Smooth muscle cell (in vitro differentiated cells): Measurements from ENCODE around the gene SCFD2. TPM values are rescaled to one million over a fixed set of nuclear protein-coding genes. Genes with fewer than 3 reads are reported as not detected.

Experiments used
- DNase-seq: peaks from one replicate; lab custom pipeline; 2025; ENCODE audit not compliant: unreplicated experiment; lab: John Stamatoyannopoulos, UW
- H2AFZ ChIP-seq: fragments of 200-600 bp; sonication (generic); 2 replicates; pipeline ENCODE4 v1.6.0; 2016; ENCODE audit warnings: antibody characterized with exemption, low read depth, mild to moderate bottlenecking
- H3F3A ChIP-seq: fragments of 200-600 bp; sonication (generic); 2 replicates; pipeline ENCODE4 v1.6.0; 2017; ENCODE audit warnings: antibody characterized with exemption, low read depth
- H3K27ac ChIP-seq: fragments of 200-600 bp; sonication (generic); 2 replicates; pipeline ENCODE4 v1.5.1; 2016; ENCODE audit warnings: low read depth, mild to moderate bottlenecking
- H3K27me3 ChIP-seq: fragments of 200-600 bp; sonication (generic); 2 replicates; pipeline ENCODE4 v1.6.1; 2016; ENCODE audit warnings: low read depth, mild to moderate bottlenecking
- H3K36me3 ChIP-seq: fragments of 200-600 bp; sonication (generic); 2 replicates; pipeline ENCODE4 v1.5.1; 2016; ENCODE audit warnings: low read depth
- H3K4me1 ChIP-seq: fragments of 200-600 bp; sonication (generic); 2 replicates; pipeline ENCODE4 v1.5.1; 2016; ENCODE audit warnings: low read depth
- H3K4me2 ChIP-seq: fragments of 200-600 bp; sonication (generic); 2 replicates; pipeline ENCODE4 v1.6.0; 2016; ENCODE audit warnings: mild to moderate bottlenecking
- H3K4me3 ChIP-seq: fragments of 200-600 bp; sonication (generic); 2 replicates; pipeline ENCODE4 v1.5.1; 2016; ENCODE audit warnings: mild to moderate bottlenecking
- H3K79me2 ChIP-seq: fragments of 200-600 bp; sonication (generic); 2 replicates; pipeline ENCODE4 v1.6.0; 2016; ENCODE audit warnings: low read depth, mild to moderate bottlenecking
- H3K9ac ChIP-seq: fragments of 200-600 bp; sonication (generic); 2 replicates; pipeline ENCODE4 v1.6.0; 2016; ENCODE audit warnings: low read depth
- H3K9me3 ChIP-seq: fragments of 200-600 bp; sonication (generic); replicated peaks from 2 replicates; pipeline ENCODE4 v1.5.1; 2016; ENCODE audit warnings: low read depth
- H4K20me1 ChIP-seq: fragments of 200-600 bp; sonication (generic); 2 replicates; pipeline ENCODE4 v1.6.0; 2016; ENCODE audit warnings: low read depth
- WGBS: methylation state at CpG from one replicate; pipeline ENCODE4 v1.1.7; 2016; ENCODE audit warnings: low lambda C conversion rate; 5-methylcytosine and 5-hydroxymethylcytosine counted together
- polyA plus RNA-seq: library from polyadenylated mRNA; unstranded; fragments of >200 nt; fragmentation: Nextera tagmentation; extraction: Ambion mirVana; gene quantifications from 2 replicates; pipeline ENCODE4 v1.2.1, GENCODE V29; 2016
- total RNA-seq: library from RNA; depleted of rRNA; stranded (reverse); fragments of >200 nt; gene quantifications from 2 replicates; pipeline ENCODE4 v1.2.3, GENCODE V29; 2014
- TF ChIP-seq, protein P1 (sequence below): fragments of 200-600 bp; sonication (generic); IDR thresholded peaks from 2 replicates; pipeline ENCODE4 v1.5.1; 2017; ENCODE audit warnings: borderline replicate concordance, mild to moderate bottlenecking, antibody characterized with exemption; ENCODE audit not compliant: insufficient read depth, poor library complexity, severe bottlenecking

Gene SCFD2
- total and polyA plus RNA-seq, 2 experiments from 2014 or later: 7.8 to 11.4 TPM

DNA sequence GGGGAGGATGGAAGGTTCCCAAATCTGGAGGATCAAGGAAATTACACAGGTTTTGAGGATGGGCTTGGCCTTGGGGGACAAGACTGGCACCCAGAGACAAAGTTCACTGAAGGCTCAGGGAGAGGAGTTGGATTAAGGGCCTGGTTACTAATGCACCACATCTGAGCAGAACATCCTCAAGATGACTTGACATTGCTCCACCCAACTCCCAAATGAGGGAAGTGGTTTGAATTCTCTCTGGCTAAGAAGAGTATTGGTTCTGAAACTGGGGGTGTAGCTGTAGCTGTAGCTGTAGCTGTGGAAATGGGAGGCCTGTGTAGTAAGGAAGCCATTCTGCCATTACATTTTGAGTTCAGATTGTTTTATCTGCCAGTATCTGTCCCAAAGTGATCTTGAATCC is 374.4 kb downstream of the SCFD2 start:
- Histone ChIP-seq H3K9me3 (no peaks in the 10 kb centered on the region), H3K36me3 (no peaks in the 10 kb centered on the region), H3K4me3 (no peak overlapping the region), H2AFZ (no peak overlapping the region), H3K79me2 (no peaks in the 10 kb centered on the region), H3K27ac (no peak overlapping the region), H3F3A (peaks cover 5% of the 10 kb centered on the region), H3K4me2 (no peak overlapping the region), H3K27me3 (no peaks in the 10 kb centered on the region), H4K20me1 (no peaks in the 10 kb centered on the region), H3K4me1 (peaks cover 5% of the 10 kb centered on the region), H3K9ac (no peak overlapping the region)
- no peak for DNase-seq
- TF ChIP-seq, protein P1, sequence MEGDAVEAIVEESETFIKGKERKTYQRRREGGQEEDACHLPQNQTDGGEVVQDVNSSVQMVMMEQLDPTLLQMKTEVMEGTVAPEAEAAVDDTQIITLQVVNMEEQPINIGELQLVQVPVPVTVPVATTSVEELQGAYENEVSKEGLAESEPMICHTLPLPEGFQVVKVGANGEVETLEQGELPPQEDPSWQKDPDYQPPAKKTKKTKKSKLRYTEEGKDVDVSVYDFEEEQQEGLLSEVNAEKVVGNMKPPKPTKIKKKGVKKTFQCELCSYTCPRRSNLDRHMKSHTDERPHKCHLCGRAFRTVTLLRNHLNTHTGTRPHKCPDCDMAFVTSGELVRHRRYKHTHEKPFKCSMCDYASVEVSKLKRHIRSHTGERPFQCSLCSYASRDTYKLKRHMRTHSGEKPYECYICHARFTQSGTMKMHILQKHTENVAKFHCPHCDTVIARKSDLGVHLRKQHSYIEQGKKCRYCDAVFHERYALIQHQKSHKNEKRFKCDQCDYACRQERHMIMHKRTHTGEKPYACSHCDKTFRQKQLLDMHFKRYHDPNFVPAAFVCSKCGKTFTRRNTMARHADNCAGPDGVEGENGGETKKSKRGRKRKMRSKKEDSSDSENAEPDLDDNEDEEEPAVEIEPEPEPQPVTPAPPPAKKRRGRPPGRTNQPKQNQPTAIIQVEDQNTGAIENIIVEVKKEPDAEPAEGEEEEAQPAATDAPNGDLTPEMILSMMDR: no peak

DNA sequence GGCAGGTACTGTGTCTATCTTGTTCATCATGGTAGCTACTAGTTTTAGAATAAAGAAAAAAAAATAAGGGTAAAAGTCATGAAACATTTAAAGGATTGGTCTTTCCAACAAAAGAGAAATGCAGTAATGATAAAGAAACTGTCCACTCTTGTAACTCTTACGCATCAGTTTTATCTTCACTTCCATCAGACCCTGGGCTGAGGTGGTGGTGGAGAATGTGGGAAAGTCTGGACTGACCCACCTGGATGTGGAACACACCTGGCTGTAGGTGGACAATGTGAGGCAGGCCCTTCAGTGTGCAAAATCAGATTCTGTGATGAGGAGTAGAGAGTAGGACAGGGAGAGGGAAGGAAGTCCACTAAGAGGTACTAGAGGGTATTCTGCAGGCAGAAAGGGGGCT is 375.2 kb downstream of the SCFD2 start:
- Histone ChIP-seq H3K4me1 (no peaks in the 10 kb centered on the region), H3F3A (no peaks in the 10 kb centered on the region), H2AFZ (no peak overlapping the region), H3K4me2 (no peak overlapping the region), H4K20me1 (no peaks in the 10 kb centered on the region), H3K9ac (no peak overlapping the region), H3K27me3 (no peaks in the 10 kb centered on the region), H3K27ac (no peak overlapping the region), H3K9me3 (no peaks in the 10 kb centered on the region), H3K4me3 (no peak overlapping the region), H3K79me2 (no peaks in the 10 kb centered on the region), H3K36me3 (no peaks in the 10 kb centered on the region)
- DNase-seq: no peak
- TF ChIP-seq, protein P1: no peak
- WGBS: 100% methylated on average over 1 of the region's 1 CpG

DNA sequence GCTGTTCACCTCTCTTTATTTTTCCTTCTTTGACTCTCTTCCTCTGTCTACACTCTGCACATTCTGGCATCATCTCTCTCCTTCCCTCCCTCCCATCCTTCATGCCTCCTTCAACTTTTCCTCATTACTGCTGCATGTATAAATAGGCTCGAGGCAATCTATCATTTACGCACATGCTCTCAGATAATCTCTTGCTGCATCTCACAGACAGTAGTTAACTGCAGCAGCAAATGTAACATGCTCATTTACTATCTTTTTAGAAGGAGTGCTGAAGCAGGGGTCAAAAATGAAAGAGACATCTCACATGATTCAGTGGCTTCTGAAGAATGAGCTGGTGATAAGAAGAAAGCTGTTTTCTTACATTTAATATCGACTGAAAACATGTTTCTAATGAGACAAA is 376.0 kb downstream of the SCFD2 start:
- no peaks in the 10 kb centered on the region for H4K20me1 ChIP-seq
- no peak for DNase-seq
- 39% methylated on average over 3 of the region's 3 CpGs for WGBS

DNA sequence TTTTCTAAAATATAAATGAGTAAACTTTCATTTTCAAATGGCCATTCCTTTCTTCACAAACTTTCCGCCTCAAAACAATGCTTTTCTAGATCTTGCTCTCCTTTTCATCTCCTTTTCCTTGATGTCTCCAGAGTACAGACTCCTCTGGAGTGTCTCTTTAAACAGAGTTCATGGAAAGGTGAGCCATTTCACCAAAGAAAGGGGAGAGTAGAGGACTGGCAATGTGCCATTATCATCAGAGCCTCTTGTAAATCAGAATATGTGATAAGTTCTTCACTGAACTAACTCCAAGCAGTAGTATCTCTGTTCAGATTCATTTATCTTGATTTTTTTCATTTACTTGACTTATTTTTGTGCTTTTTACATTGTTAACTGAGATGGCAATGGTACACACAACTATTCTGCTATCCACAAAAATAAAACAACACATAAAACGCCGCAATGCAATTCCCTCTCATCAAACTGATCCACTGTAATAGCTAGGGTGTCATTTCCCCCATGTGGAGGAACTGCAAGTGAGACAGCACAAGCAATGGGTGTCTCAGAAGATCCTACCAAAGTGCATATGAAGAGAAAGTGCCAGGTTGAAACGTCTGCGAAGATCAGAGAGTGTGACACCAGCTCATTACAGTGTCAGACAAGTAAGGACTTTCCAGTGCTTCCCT is 378.3 kb downstream of the SCFD2 start:
- H3K27ac ChIP-seq: no peak overlapping the region
- no peaks in the 10 kb centered on the region for H3K9me3 ChIP-seq
- peaks cover 4% of the 10 kb centered on the region for H3K4me1 ChIP-seq
- H3K27me3 ChIP-seq: no peaks in the 10 kb centered on the region
- TF ChIP-seq, protein P1: no peak
- H3K9ac ChIP-seq: no peak overlapping the region
- no peaks in the 10 kb centered on the region for H3K36me3 ChIP-seq
- DNase-seq: no peak
- H2AFZ ChIP-seq: no peak overlapping the region
- H3F3A ChIP-seq: no peaks in the 10 kb centered on the region
- H3K4me2 ChIP-seq: no peak overlapping the region
- H4K20me1 ChIP-seq: no peaks in the 10 kb centered on the region
- no peak overlapping the region for H3K4me3 ChIP-seq
- no peaks in the 10 kb centered on the region for H3K79me2 ChIP-seq
- WGBS: 94% methylated on average over 5 of the region's 5 CpGs

More for the DNA sequence above, 376.0 kb downstream of the SCFD2 start:
- H3K27me3 ChIP-seq: no peaks in the 10 kb centered on the region
- H3K4me2 ChIP-seq: no peak overlapping the region
- no peak overlapping the region for H3K9ac ChIP-seq
- no peaks in the 10 kb centered on the region for H3K36me3 ChIP-seq
- no peak overlapping the region for H3K4me3 ChIP-seq
- H3F3A ChIP-seq: no peaks in the 10 kb centered on the region
- H3K4me1 ChIP-seq: no peaks in the 10 kb centered on the region
- no peaks in the 10 kb centered on the region for H3K79me2 ChIP-seq
- TF ChIP-seq, protein P1: no peak
- no peaks in the 10 kb centered on the region for H3K9me3 ChIP-seq
- H2AFZ ChIP-seq: no peak overlapping the region
- H3K27ac ChIP-seq: no peak overlapping the region
